Ovary (tissue), 9 donors: ENCODE measurements around the gene ATG9B. TPM values are rescaled to one million over a fixed set of nuclear protein-coding genes. Genes with fewer than 3 reads are reported as not detected.
"Not testable (repeated sequence)": the region's sequence is repeated elsewhere in the genome, so short reads cannot be mapped to it uniquely, and the experiment has no call there.

Source experiments
- DNase-seq, 5 donors: peaks; one replicate each; pipeline ENCODE4 v3.0.0-alpha.2; 2019 to 2020
- H3K27ac ChIP-seq, 2 donors: fragments of 200-600 bp; one replicate each; pipeline versions ENCODE4 v1.5.1 to v1.8.0; 2019 to 2022
- H3K27me3 ChIP-seq: fragments of 200-600 bp; one replicate; pipeline ENCODE4 v1.8.0; 2022
- H3K36me3 ChIP-seq: fragments of 200-600 bp; sonication (generic); one replicate; pipeline ENCODE4 v1.5.1; 2019
- H3K4me1 ChIP-seq: one replicate; pipeline ENCODE4 v1.8.1; 2013; ENCODE audit warnings: mild to moderate bottlenecking, moderate library complexity; ENCODE audit not compliant: insufficient read depth
- H3K4me3 ChIP-seq: fragments of 200-600 bp; sonication (generic); one replicate; pipeline ENCODE4 v1.5.1; 2017
- H3K9me3 ChIP-seq, 2 donors: fragments of 200-600 bp in 1 of 2; sonication (generic) in 1 of 2; one replicate each; pipeline versions ENCODE4 v1.5.1 to v1.8.1; 2013 to 2019; ENCODE audit warnings: mild to moderate bottlenecking in 1 of 2, moderate library complexity in 1 of 2
- CTCF ChIP-seq, 3 donors: fragments of 450-650 bp in 2 of 3; fragments of 200-600 bp in 1 of 3; IDR thresholded peaks; one replicate each; pipeline versions ENCODE4 v1.5.1 to v1.8.0; 2016 to 2022; ENCODE audit warnings: antibody characterized with exemption in 3 of 3, mild to moderate bottlenecking in 1 of 3
- EP300 ChIP-seq: sonication (generic); formaldehyde crosslinking; IDR thresholded peaks from one replicate; pipeline ENCODE4 v1.6.1; 2017; ENCODE audit warnings: antibody characterized with exemption
- POLR2A ChIP-seq: fragments of 450-650 bp; IDR thresholded peaks from one replicate; pipeline ENCODE4 v1.6.1; 2017; ENCODE audit warnings: antibody characterized with exemption, mild to moderate bottlenecking, moderate library complexity
- WGBS, 3 donors: extraction: QIAGEN DNeasy Blood & Tissue Kit in 1 of 3; methylation state at CpG; one replicate each; pipeline versions ENCODE4 v1.1.5 to v1.1.7; 2013 to 2017; 5-methylcytosine and 5-hydroxymethylcytosine counted together
- intact Hi-C, 4 donors: fragments of 100-400 bp; cut with DNase I; formaldehyde crosslinking; loops; one replicate each; pipeline versions ENCODE4 v1.11.0 to v1.15.1; 2022 to 2023
- polyA plus RNA-seq, 2 donors: library from polyadenylated mRNA; stranded (reverse); fragments of 200-250 nt in 1 of 2; fragments of 350-450 nt in 1 of 2; fragmentation: Illumina TruSeq in 1 of 2; extraction: RNeasy Lipid Tissue Mini Kit (QIAGEN cat#74804) in 1 of 2; gene quantifications; one replicate each; pipeline ENCODE4 v1.2.3, GENCODE V29; 2013 to 2014
- total RNA-seq, 7 donors: library from RNA; depleted of rRNA in 2 of 7; stranded (reverse); fragments of >200 nt in 2 of 7; fragmentation: NEBNext Ultra II Directional in 3 of 7; extraction: Animal tissue kit (Norgen Biotek cat#: 25700) in 3 of 7; gene quantifications; one replicate each; pipeline versions ENCODE4 v1.1.0 to v1.2.4, GENCODE V29; 2016 to 2023
- donor health status: DM: no; HTN: no; CAD: no; lungs with moderate emphysema.
- donor health status: DM: no; HTN: no; CAD: no.
- donor health status: Bipolar disorder and iron deficiency.
- donor health status: DM: yes; HTN: yes; CAD: no.
- donor health status: DM: no; HTN: no; CAD: no.
- donor health status: DM: yes; HTN: yes; CAD: no.

Gene ATG9B
- total and polyA plus RNA-seq, 9 donors, result 0.03 to 1.0 (median 0.35) TPM

DNA sequence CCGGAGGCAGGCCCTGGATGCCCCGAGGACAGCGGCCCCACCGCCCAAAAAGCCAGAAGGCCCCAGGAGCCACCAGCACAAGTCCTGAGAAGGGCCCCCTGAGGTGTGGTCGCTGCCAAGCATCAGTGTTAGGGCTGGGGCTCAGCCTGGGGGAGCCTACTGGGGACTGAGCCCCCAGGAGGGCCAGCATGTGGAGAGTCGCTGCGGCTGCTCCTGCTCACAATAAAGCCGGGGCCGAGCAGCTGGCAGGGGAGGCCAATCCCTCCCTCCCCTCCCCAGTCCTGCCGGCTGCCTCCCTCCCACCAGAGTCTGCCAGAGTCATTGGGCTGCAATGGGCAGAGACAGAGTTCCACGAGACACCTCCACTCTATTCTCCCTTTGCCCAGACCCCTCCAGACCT, 21.0 kb upstream of the ATG9B start:
- no peaks in the 10 kb centered on the region for H3K27me3 ChIP-seq
- 69 to 78% (median 71%) methylated on average over 11 of the region's 11 CpGs for WGBS, 3 donors
- H3K4me3 ChIP-seq, result no peak overlapping the region
- no peak overlapping the region for H3K27ac ChIP-seq
- DNase-seq, result no peak
- intact Hi-C loops, result no loop called here
- H3K4me1 ChIP-seq, result no peaks in the 10 kb centered on the region
- H3K9me3 ChIP-seq, result no peaks in the 10 kb centered on the region
- TF ChIP-seq POLR2A, result no peak
- H3K36me3 ChIP-seq, result no peaks in the 10 kb centered on the region

DNA sequence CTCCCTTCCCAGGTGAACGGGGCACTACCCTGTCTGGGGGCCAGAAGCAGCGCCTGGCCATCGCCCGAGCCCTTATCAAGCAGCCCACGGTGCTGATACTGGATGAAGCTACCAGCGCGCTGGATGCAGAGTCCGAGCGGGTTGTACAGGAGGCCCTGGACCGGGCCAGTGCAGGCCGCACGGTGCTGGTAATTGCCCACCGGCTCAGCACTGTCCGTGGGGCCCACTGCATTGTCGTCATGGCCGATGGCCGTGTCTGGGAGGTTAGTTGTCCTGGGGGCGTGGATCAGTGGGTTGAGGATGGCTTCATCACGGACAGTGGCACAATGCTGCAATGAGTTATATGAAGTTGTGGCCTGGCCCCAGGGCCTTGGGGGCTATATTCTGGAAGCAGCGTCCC, 19.7 kb upstream of the ATG9B start:
- Histone ChIP-seq H3K27ac (no peak overlapping the region), H3K36me3 (no peaks in the 10 kb centered on the region), H3K9me3 (no peaks in the 10 kb centered on the region), H3K4me1 (peaks cover 5% of the 10 kb centered on the region), H3K27me3 (no peaks in the 10 kb centered on the region), H3K4me3 (no peak overlapping the region)
- DNase-seq, result no peak
- intact Hi-C loops, result no loop called here
- TF ChIP-seq EP300 (no peak), POLR2A (no peak), CTCF (IDR thresholded peaks at IDR 0.05) (no peak)
- WGBS, 3 donors, result 90 to 92% (median 91%) methylated on average over 12 to 20 of the region's 20 CpGs

- H3K4me1 ChIP-seq, intact Hi-C loops, H3K4me3 ChIP-seq, H3K27ac ChIP-seq, H3K36me3 ChIP-seq, H3K9me3 ChIP-seq, DNase-seq, H3K27me3 ChIP-seq: not testable (repeated sequence)
- 83 to 92% (median 89%) methylated on average over 9 to 10 of the region's 10 CpGs for WGBS, 3 donors
Measured at GRCh38 chr7:151043449-151043848, 19.2 kb upstream of the ATG9B start.

DNA sequence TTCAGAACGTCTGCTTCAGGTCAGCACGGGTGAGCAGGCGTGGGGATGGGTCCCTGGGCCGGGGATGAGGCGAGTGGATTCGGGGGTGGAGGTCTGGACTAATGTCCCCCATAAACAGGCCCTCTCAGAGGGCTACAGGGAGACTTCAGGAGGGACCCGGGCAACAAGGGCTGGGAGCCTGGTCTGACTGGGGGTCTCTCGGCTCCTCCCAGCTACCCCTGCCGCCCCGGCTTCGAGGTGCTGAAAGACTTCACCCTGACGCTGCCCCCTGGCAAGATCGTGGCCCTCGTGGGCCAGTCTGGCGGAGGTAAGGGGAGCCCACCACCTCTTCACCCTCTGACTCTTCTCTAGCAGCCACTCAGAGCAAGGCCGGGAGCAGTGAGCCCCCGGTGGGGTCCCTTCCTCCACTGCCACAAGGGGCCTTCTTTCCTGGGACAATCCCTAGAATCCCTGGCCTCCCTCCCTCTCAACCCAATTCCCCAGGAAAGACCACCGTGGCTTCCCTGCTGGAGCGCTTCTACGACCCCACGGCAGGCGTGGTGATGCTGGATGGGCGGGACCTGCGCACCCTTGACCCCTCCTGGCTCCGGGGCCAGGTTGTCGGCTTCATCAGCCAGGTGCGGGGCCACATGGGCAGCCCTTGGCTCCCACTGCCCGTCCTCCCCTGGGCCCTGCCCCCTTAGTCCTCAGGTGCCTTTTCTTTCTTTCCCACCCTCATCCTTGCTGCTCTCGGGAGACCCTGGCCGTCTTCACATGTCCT, 16.5 kb upstream of the ATG9B start:
- no peaks in the 10 kb centered on the region for H3K36me3 ChIP-seq
- WGBS, 3 donors, result 88 to 92% (median 90%) methylated on average over 28 to 30 of the region's 30 CpGs
- intact Hi-C loops, result no loop called here
- no peaks in the 10 kb centered on the region for H3K27me3 ChIP-seq
- H3K27ac ChIP-seq, result no peak overlapping the region
- TF ChIP-seq EP300 (no peak), POLR2A (no peak), CTCF (IDR thresholded peaks at IDR 0.05) (no peak)
- H3K4me3 ChIP-seq, result no peak overlapping the region
- DNase-seq, result no peak
- H3K9me3 ChIP-seq, result no peaks in the 10 kb centered on the region
- H3K4me1 ChIP-seq, result peaks cover 8% of the 10 kb centered on the region

DNA sequence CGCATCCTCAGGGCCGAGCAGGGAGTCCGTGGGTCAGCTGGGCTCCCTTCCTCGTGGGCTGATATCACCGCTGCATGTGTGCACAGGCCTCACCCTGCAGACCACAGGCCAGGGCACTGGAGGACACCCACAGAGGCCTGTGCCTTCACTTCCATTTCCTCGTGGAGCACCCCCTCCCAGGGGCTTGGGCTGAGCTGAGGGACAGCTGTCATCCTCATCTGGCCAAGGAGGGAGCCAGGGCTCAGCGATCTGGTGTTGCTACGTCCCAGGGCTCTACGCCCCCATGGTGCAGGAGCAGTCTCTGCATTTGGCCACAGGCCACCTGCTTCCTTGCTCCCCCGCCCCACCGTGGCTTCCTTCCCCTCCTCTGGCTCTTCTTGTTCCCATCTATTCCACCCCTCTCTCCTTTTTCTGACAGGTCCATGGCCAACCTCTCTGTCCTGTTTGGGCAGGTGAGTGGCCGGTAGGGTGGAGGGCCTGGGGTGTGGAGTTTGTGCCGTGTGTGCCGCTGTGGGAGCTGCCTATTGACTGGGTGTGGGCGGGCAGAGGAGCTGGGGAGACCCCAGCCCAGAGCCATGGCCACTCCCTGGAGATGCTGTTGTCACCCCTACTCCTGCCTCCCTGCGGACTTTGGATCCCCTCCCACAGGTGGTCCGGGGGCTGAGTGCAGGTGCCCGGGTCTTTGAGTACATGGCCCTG, 15.7 kb upstream of the ATG9B start:
- no peaks in the 10 kb centered on the region for H3K9me3 ChIP-seq
- TF ChIP-seq EP300 (no peak), CTCF (IDR thresholded peaks at IDR 0.05) (no peak), POLR2A (no peak)
- peaks cover 8% of the 10 kb centered on the region for H3K4me1 ChIP-seq
- H3K36me3 ChIP-seq, result no peaks in the 10 kb centered on the region
- WGBS, 3 donors, result 47 to 52% (median 48%) methylated on average over 18 of the region's 18 CpGs
- H3K4me3 ChIP-seq, result no peak overlapping the region
- no peak for DNase-seq
- no peaks in the 10 kb centered on the region for H3K27me3 ChIP-seq
- intact Hi-C loops, result loop anchor here in 1 of 4 donors (5.0 kb wide), 1 partner anchor 72 kb away; no protein-coding TSS in a partner anchor
- no peak overlapping the region for H3K27ac ChIP-seq
